ENCODE measurements around the gene CDKL1. TPM values are rescaled to one million over a fixed set of nuclear protein-coding genes. Genes with fewer than 3 reads are reported as not detected.

CDKL1 gene
- polyA plus RNA-seq, 1 of the 3 experiments (the other 2 are of a cell fraction) = 2.5 TPM

DNA sequence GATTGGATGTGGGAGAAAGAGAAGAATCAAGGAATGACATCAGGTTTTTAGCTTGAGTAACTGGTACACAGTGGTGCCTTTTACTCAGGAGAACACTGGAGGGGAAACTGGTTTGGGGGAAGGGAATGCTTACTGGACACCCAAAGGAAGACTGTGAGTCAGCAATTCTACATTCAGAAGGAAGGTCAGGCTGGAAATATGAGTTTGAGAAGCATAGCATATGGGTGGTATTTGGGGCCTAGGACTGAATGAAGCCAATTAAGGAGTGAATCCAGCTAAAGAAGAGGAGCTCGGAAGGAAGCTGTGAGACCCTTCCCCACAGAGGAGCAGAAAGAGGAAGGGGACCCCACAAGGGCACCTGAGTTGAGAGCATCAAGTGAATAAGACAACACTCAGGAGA, 49.2 kb downstream of the CDKL1 start:
- no peak for DNase-seq
- H3K36me3 ChIP-seq (replicated peaks in 1 of 2; ENCODE audit: control insufficient read depth in 1 of 2, insufficient read depth in 2 of 2, low read length in 1 of 2) = no peaks in the 10 kb centered on the region
- peaks cover 11 to 18% of the 10 kb centered on the region in 2 experiments for H3K4me1 ChIP-seq (ENCODE audit: control insufficient read depth in 1 of 2, insufficient read depth in 2 of 2, low read depth in 1 of 2, low read length in 1 of 2)
- TF ChIP-seq GABPA (IDR thresholded peaks at IDR 0.05; ENCODE audit: low read depth) (no peak), MXI1 (IDR thresholded peaks at IDR 0.05; ENCODE audit: low read depth, low read length) (no peak), RCOR1 (IDR thresholded peaks at IDR 0.05; ENCODE audit: low read length) (no peak), JUND (IDR thresholded peaks at IDR 0.05) (0 out of 2 replicates have a peak, but pooled peaks have one; percentile 13), TAF1 (IDR thresholded peaks at IDR 0.05; ENCODE audit: borderline replicate concordance, low read depth, low read length) (no peak), FOSL2 (IDR thresholded peaks at IDR 0.05; ENCODE audit: borderline replicate concordance, low read depth) (no peak), NFIC (IDR thresholded peaks at IDR 0.05; ENCODE audit: borderline replicate concordance) (no peak), EZH2phosphoT487 (IDR thresholded peaks at IDR 0.05; ENCODE audit: borderline replicate concordance, low read depth) (no peak), SMC3 (IDR thresholded peaks at IDR 0.05; ENCODE audit: low read depth, low read length) (no peak)
- TF ChIP-seq, protein P1, sequence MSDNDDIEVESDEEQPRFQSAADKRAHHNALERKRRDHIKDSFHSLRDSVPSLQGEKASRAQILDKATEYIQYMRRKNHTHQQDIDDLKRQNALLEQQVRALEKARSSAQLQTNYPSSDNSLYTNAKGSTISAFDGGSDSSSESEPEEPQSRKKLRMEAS (IDR thresholded peaks at IDR 0.05; ENCODE audit: low read depth) = 0 out of 2 replicates have a peak, but pooled peaks have one; percentile 36
- POLR2A ChIA-PET = no interaction called here
- H3K27me3 ChIP-seq (ENCODE audit: insufficient read depth) = no peaks in the 10 kb centered on the region
- H3K79me2 ChIP-seq (ENCODE audit: insufficient read depth) = no peaks in the 10 kb centered on the region
- no peak overlapping the region for H3K4me2 ChIP-seq
- no peaks in the 10 kb centered on the region for H3K9me2 ChIP-seq
- H3K9me3 ChIP-seq = no peaks in the 10 kb centered on the region
- H3K9ac ChIP-seq = no peak overlapping the region
- H2AFZ ChIP-seq (ENCODE audit: low read depth) = peak overlapping the region; percentile 39
- peak overlapping the region in 1 of 2 experiments; percentile 7; a peak in 1 of 4 replicates for H3K27ac ChIP-seq (ENCODE audit: low read depth in 2 of 2, low read length in 1 of 2)
- no peaks in the 10 kb centered on the region for H4K20me1 ChIP-seq (ENCODE audit: insufficient read depth)
- H3K4me3 ChIP-seq (ENCODE audit: low read depth in 2 of 2, low read length in 1 of 2) = no peak overlapping the region
- 75% methylated on average over 1 of the region's 1 CpG for WGBS (ENCODE audit: low lambda C conversion rate)
- peaks cover 4% of the 10 kb centered on the region for H3F3A ChIP-seq (replicated peaks; ENCODE audit: insufficient read depth)
- CTCF ChIA-PET = interaction anchor here (1.0 to 2.1 kb wide), 3 partner anchors 8 to 185 kb away, joined by 3 to 7 read pairs (median 6); partner anchors contain the start of gene MAP4K5

GRCh38 chr14:50345846-50346422, 50.7 kb downstream of the CDKL1 start:
- H2AFZ ChIP-seq (ENCODE audit: low read depth) = no peak overlapping the region
- H3K27ac ChIP-seq (ENCODE audit: low read depth in 2 of 2, low read length in 1 of 2) = no peak overlapping the region
- CTCF ChIA-PET = interaction anchor here (1.1 to 6.9 kb wide), 3 partner anchors 19 to 186 kb away, joined by 3 to 65 read pairs (median 6); partner anchors contain the start of gene MAP4K5
- no peak for TF ChIP-seq CTCF (IDR thresholded peaks at IDR 0.05)
- TF ChIP-seq IRF3 (IDR thresholded peaks at IDR 0.05; ENCODE audit: low read depth, low read length) = no peak
- TF ChIP-seq GABPA (IDR thresholded peaks at IDR 0.05; ENCODE audit: low read depth) = no peak
- TF ChIP-seq, protein P2, sequence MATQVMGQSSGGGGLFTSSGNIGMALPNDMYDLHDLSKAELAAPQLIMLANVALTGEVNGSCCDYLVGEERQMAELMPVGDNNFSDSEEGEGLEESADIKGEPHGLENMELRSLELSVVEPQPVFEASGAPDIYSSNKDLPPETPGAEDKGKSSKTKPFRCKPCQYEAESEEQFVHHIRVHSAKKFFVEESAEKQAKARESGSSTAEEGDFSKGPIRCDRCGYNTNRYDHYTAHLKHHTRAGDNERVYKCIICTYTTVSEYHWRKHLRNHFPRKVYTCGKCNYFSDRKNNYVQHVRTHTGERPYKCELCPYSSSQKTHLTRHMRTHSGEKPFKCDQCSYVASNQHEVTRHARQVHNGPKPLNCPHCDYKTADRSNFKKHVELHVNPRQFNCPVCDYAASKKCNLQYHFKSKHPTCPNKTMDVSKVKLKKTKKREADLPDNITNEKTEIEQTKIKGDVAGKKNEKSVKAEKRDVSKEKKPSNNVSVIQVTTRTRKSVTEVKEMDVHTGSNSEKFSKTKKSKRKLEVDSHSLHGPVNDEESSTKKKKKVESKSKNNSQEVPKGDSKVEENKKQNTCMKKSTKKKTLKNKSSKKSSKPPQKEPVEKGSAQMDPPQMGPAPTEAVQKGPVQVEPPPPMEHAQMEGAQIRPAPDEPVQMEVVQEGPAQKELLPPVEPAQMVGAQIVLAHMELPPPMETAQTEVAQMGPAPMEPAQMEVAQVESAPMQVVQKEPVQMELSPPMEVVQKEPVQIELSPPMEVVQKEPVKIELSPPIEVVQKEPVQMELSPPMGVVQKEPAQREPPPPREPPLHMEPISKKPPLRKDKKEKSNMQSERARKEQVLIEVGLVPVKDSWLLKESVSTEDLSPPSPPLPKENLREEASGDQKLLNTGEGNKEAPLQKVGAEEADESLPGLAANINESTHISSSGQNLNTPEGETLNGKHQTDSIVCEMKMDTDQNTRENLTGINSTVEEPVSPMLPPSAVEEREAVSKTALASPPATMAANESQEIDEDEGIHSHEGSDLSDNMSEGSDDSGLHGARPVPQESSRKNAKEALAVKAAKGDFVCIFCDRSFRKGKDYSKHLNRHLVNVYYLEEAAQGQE (IDR thresholded peaks at IDR 0.05; ENCODE audit: low read depth, low read length) = no peak
- TF ChIP-seq, protein P3, sequence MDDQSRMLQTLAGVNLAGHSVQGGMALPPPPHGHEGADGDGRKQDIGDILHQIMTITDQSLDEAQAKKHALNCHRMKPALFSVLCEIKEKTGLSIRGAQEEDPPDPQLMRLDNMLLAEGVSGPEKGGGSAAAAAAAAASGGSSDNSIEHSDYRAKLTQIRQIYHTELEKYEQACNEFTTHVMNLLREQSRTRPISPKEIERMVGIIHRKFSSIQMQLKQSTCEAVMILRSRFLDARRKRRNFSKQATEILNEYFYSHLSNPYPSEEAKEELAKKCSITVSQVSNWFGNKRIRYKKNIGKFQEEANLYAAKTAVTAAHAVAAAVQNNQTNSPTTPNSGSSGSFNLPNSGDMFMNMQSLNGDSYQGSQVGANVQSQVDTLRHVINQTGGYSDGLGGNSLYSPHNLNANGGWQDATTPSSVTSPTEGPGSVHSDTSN (IDR thresholded peaks at IDR 0.05) = no peak
- no peak for TF ChIP-seq RFX5 (IDR thresholded peaks at IDR 0.05; ENCODE audit: low read length)
- TF ChIP-seq, protein P1 (IDR thresholded peaks at IDR 0.05; ENCODE audit: low read depth) = no peak
- no peak for TF ChIP-seq CHD2 (IDR thresholded peaks at IDR 0.05; ENCODE audit: low read length, partially characterized antibody)

More at GRCh38 chr14:50345846-50346422, 50.7 kb downstream of the CDKL1 start:
- H3K4me3 ChIP-seq (ENCODE audit: low read depth in 2 of 2, low read length in 1 of 2) = no peak overlapping the region
- DNase-seq = no peak
- no peaks in the 10 kb centered on the region for H3K9me2 ChIP-seq
- H3K36me3 ChIP-seq (replicated peaks in 1 of 2; ENCODE audit: control insufficient read depth in 1 of 2, insufficient read depth in 2 of 2, low read length in 1 of 2) = no peaks in the 10 kb centered on the region
- H3K4me1 ChIP-seq (ENCODE audit: control insufficient read depth in 1 of 2, insufficient read depth in 2 of 2, low read depth in 1 of 2, low read length in 1 of 2) = peaks cover 16 to 20% of the 10 kb centered on the region in 2 experiments
- H3K79me2 ChIP-seq (ENCODE audit: insufficient read depth) = no peaks in the 10 kb centered on the region
- no peaks in the 10 kb centered on the region for H3K27me3 ChIP-seq (ENCODE audit: insufficient read depth)
- H3F3A ChIP-seq (replicated peaks; ENCODE audit: insufficient read depth) = peaks cover 4% of the 10 kb centered on the region
- POLR2A ChIA-PET = no interaction called here
- WGBS (ENCODE audit: low lambda C conversion rate) = 67% methylated on average over 6 of the region's 6 CpGs
- no peak overlapping the region for H3K9ac ChIP-seq
- no peaks in the 10 kb centered on the region for H3K9me3 ChIP-seq
- H3K4me2 ChIP-seq = no peak overlapping the region
- no peaks in the 10 kb centered on the region for H4K20me1 ChIP-seq (ENCODE audit: insufficient read depth)
